IMR-90 (cell line): ENCODE data around the gene CACNA2D1. TPM values are rescaled to one million over a fixed set of nuclear protein-coding genes. Genes with fewer than 3 reads are reported as not detected.

ENCODE experiments used
- ATAC-seq: fragments of 200-7000 bp; cut with Tn5 transposase; 2 replicates; pipeline ENCODE4 v1.9.1; 2020; ENCODE audit warnings: low read depth, mild to moderate bottlenecking, moderate library complexity
- BruUV-seq: library from RNA; stranded (reverse); fragments of 400-500 nt; replicated peaks from 2 replicates; lab custom pipeline; 2021; lab: Mats Ljungman, UMichigan
- CTCF ChIA-PET: fragments of 300-600 bp; formaldehyde crosslinking; extraction: SDS; loops from one replicate; lab custom pipeline; 2021; ENCODE audit warnings: antibody characterized with exemption; lab: Yijun Ruan, JAX
- POLR2A ChIA-PET: fragments of 300-600 bp; sonication (Branson Sonifier 250); formaldehyde crosslinking; loops from one replicate; lab custom pipeline; 2022; ENCODE audit warnings: antibody characterized with exemption; ENCODE audit not compliant: unreplicated experiment; lab: Charles Lee
- DNase-seq: peaks from one replicate; pipeline ENCODE4 v3.0.0; 2013
- H2AFZ ChIP-seq: replicated peaks from 2 replicates; pipeline ENCODE3; 2013; ENCODE audit warnings: low read length, mild to moderate bottlenecking; ENCODE audit not compliant: poor library complexity
- H2AK5ac ChIP-seq: 2 replicates; pipeline ENCODE4 v1.6.1; 2013; ENCODE audit warnings: low read depth, low read length, inconsistent platforms
- H2AK9ac ChIP-seq: replicated peaks from 2 replicates; pipeline ENCODE3; 2013; ENCODE audit warnings: mild to moderate bottlenecking, low read depth, low read length, moderate library complexity; ENCODE audit not compliant: poor library complexity
- H2BK120ac ChIP-seq: 2 replicates; pipeline ENCODE4 v1.6.1; 2013; ENCODE audit warnings: low read depth, low read length, inconsistent platforms
- H2BK15ac ChIP-seq: 3 replicates; pipeline ENCODE4 v1.6.1; 2013; ENCODE audit warnings: low read depth, low read length, inconsistent platforms
- H2BK20ac ChIP-seq: 2 replicates; pipeline ENCODE4 v1.6.1; 2013; ENCODE audit warnings: low read depth, mild to moderate bottlenecking, inconsistent platforms, low read length, moderate library complexity
- H2BK5ac ChIP-seq: 2 replicates; pipeline ENCODE4 v1.6.1; 2013; ENCODE audit warnings: mild to moderate bottlenecking, low read depth, low read length, inconsistent platforms; ENCODE audit not compliant: poor library complexity, severe bottlenecking
- H3K14ac ChIP-seq: replicated peaks from 2 replicates; pipeline ENCODE4 v1.6.1; 2013; ENCODE audit warnings: low read depth, low read length, inconsistent platforms
- H3K18ac ChIP-seq: 2 replicates; pipeline ENCODE4 v1.6.1; 2013; ENCODE audit warnings: low read depth, low read length, control low read depth
- H3K23ac ChIP-seq: 2 replicates; pipeline ENCODE4 v1.6.1; 2013; ENCODE audit warnings: low read depth, low read length, inconsistent platforms
- H3K27ac ChIP-seq: 2 replicates; pipeline ENCODE4 v1.5.1; 2013; ENCODE audit warnings: mild to moderate bottlenecking, control low read depth, low read length; ENCODE audit not compliant: insufficient read depth
- H3K27me3 ChIP-seq: 2 replicates; pipeline ENCODE4 v1.6.1; 2013; ENCODE audit warnings: low read length; ENCODE audit not compliant: control insufficient read depth, insufficient read depth
- H3K36me3 ChIP-seq: 2 replicates; pipeline ENCODE4 v1.6.1; 2013; ENCODE audit warnings: low read length, mixed read lengths; ENCODE audit not compliant: control insufficient read depth, insufficient read depth
- H3K4ac ChIP-seq: 2 replicates; pipeline ENCODE4 v1.6.1; 2013; ENCODE audit warnings: low read depth, low read length, inconsistent platforms
- H3K4me1 ChIP-seq: 2 replicates; pipeline ENCODE4 v1.6.1; 2013; ENCODE audit warnings: low read length, mixed read lengths; ENCODE audit not compliant: control insufficient read depth, insufficient read depth
- H3K4me2 ChIP-seq: 2 replicates; pipeline ENCODE4 v1.6.1; 2013; ENCODE audit warnings: low read depth, mild to moderate bottlenecking, control low read depth, low read length, moderate library complexity
- H3K4me3 ChIP-seq: 2 replicates; pipeline ENCODE4 v1.5.1; 2013; ENCODE audit warnings: low read depth, mild to moderate bottlenecking, control low read depth, low read length, moderate library complexity; ENCODE audit not compliant: insufficient read depth
- H3K56ac ChIP-seq: 2 replicates; pipeline ENCODE4 v1.6.1; 2013; ENCODE audit warnings: low read length, inconsistent platforms; ENCODE audit not compliant: insufficient read depth; ENCODE audit errors: extremely low read depth
- H3K79me1 ChIP-seq, 2 experiments: 2 replicates each; pipeline ENCODE4 v1.6.1; 2013; ENCODE audit warnings: low read length in 2 of 2, inconsistent platforms in 1 of 2, low read depth in 1 of 2
- H3K9ac ChIP-seq: 2 replicates; pipeline ENCODE4 v1.6.1; 2013; ENCODE audit warnings: low read depth, low read length, control low read depth
- H3K9me1 ChIP-seq: 2 replicates; pipeline ENCODE4 v1.6.1; 2013; ENCODE audit warnings: low read length, inconsistent platforms; ENCODE audit not compliant: insufficient read depth
- H3K9me3 ChIP-seq: 2 replicates; pipeline ENCODE4 v1.6.1; 2013; ENCODE audit warnings: low read length; ENCODE audit not compliant: control insufficient read depth, insufficient read depth
- H4K20me1 ChIP-seq: 2 replicates; pipeline ENCODE4 v1.6.1; 2013; ENCODE audit warnings: low read length, inconsistent platforms; ENCODE audit not compliant: insufficient read depth
- H4K5ac ChIP-seq: 2 replicates; pipeline ENCODE4 v1.6.1; 2013; ENCODE audit warnings: mild to moderate bottlenecking, low read depth, low read length, control low read depth
- H4K8ac ChIP-seq, 2 experiments: 2 replicates each; pipeline ENCODE4 v1.6.1; 2013; ENCODE audit warnings: low read depth in 2 of 2, low read length in 2 of 2, control low read depth in 1 of 2, inconsistent platforms in 1 of 2
- H4K91ac ChIP-seq: 2 replicates; pipeline ENCODE4 v1.6.1; 2013; ENCODE audit warnings: low read depth, low read length, inconsistent platforms; ENCODE audit not compliant: insufficient read depth
- BHLHE40 ChIP-seq: fragments of 150-350 bp; IDR thresholded peaks from 2 replicates; pipeline ENCODE4 v1.6.1; 2016; ENCODE audit warnings: mild to moderate bottlenecking, low read depth, low read length
- CEBPB ChIP-seq: IDR thresholded peaks from 2 replicates; pipeline ENCODE4 v1.6.1; 2012; ENCODE audit warnings: low read depth, low read length, improper control_type of control experiment
- CHD1 ChIP-seq: IDR thresholded peaks from 2 replicates; pipeline ENCODE4 v1.6.1; 2012; ENCODE audit warnings: low read depth, low read length, improper control_type of control experiment
- FOS ChIP-seq: fragments of 150-350 bp; IDR thresholded peaks from 2 replicates; pipeline ENCODE4 v1.6.1; 2016; ENCODE audit warnings: low read depth, low read length
- MAFK ChIP-seq: IDR thresholded peaks from 2 replicates; pipeline ENCODE4 v1.6.1; 2012; ENCODE audit warnings: low read depth, low read length, improper control_type of control experiment
- MAZ ChIP-seq: IDR thresholded peaks from 2 replicates; pipeline ENCODE4 v1.6.1; 2012; ENCODE audit warnings: low read depth, mild to moderate bottlenecking, low read length, improper control_type of control experiment, moderate library complexity, borderline replicate concordance
- MXI1 ChIP-seq: IDR thresholded peaks from 2 replicates; pipeline ENCODE4 v1.6.1; 2012; ENCODE audit warnings: low read depth, mild to moderate bottlenecking, low read length, moderate library complexity, borderline replicate concordance
- NFE2L2 ChIP-seq: fragments of 150-350 bp; IDR thresholded peaks from 2 replicates; pipeline ENCODE4 v1.6.1; 2016; ENCODE audit warnings: low read depth, mild to moderate bottlenecking, low read length
- POLR2A ChIP-seq: IDR thresholded peaks from 2 replicates; pipeline ENCODE4 v1.6.1; 2012; ENCODE audit warnings: mild to moderate bottlenecking, low read depth, low read length
- RFX5 ChIP-seq: IDR thresholded peaks from 2 replicates; pipeline ENCODE4 v1.8.0; 2012; ENCODE audit warnings: low read depth, mild to moderate bottlenecking, low read length, moderate library complexity
- SMC3 ChIP-seq: fragments of 150-350 bp; IDR thresholded peaks from 2 replicates; pipeline ENCODE4 v1.6.1; 2016; ENCODE audit warnings: low read depth, mild to moderate bottlenecking, antibody characterized with exemption, low read length, moderate library complexity
- WGBS, 2 experiments: methylation state at CpG; one replicate each; pipeline versions ENCODE4 v1.1.5 to v1.1.7; 2013; ENCODE audit warnings: missing lambda C conversion rate in 2 of 2; ENCODE audit not compliant: insufficient read length in 1 of 2; ENCODE audit errors: extremely low coverage in 2 of 2; 5-methylcytosine and 5-hydroxymethylcytosine counted together
- dilution Hi-C: fragments of 300-500 bp; cut with HindIII; formaldehyde crosslinking; loops from one replicate; pipeline ENCODE4 v1.14.3; 2018; ENCODE audit warnings: low sequenced_read_pairs; ENCODE audit not compliant: unreplicated experiment
- in situ Hi-C: fragments of 300-500 bp; cut with MboI; formaldehyde crosslinking; loops from 3 replicates; pipeline ENCODE4 v1.14.3; 2019; ENCODE audit warnings: low sequenced_read_pairs, inconsistent platforms, mixed read lengths
- intact Hi-C: fragments of 100-400 bp; cut with micrococcal nuclease; formaldehyde crosslinking; loops from 2 replicates; pipeline ENCODE4 v1.10.0; 2022
- polyA plus RNA-seq, 3 experiments: library from polyadenylated mRNA; depleted of rRNA; stranded (reverse); fragments of >200 nt; gene quantifications; 2 replicates each; pipeline ENCODE4 v1.2.3, GENCODE V29; 2012; ENCODE audit warnings: low replicate concordance in 1 of 3
- total RNA-seq: library from RNA; depleted of rRNA; stranded (reverse); fragments of >200 nt; gene quantifications from 2 replicates; pipeline ENCODE4 v1.2.3, GENCODE V29; 2012
- TF ChIP-seq, protein P1 (sequence below): fragments of 150-350 bp; IDR thresholded peaks from 2 replicates; pipeline ENCODE4 v1.6.1; 2016; ENCODE audit warnings: low read depth, mild to moderate bottlenecking, low read length, moderate library complexity, borderline replicate concordance
- TF ChIP-seq, protein P2 (sequence below): fragments of 150-350 bp; IDR thresholded peaks from 2 replicates; pipeline ENCODE4 v1.6.1; 2017; ENCODE audit warnings: mild to moderate bottlenecking, antibody characterized with exemption, low read length, low read depth

The CACNA2D1 gene
- total and polyA plus RNA-seq, 2 of the 4 experiments (the other 2 are of a cell fraction) = 5.8 to 21.9 TPM

DNA sequence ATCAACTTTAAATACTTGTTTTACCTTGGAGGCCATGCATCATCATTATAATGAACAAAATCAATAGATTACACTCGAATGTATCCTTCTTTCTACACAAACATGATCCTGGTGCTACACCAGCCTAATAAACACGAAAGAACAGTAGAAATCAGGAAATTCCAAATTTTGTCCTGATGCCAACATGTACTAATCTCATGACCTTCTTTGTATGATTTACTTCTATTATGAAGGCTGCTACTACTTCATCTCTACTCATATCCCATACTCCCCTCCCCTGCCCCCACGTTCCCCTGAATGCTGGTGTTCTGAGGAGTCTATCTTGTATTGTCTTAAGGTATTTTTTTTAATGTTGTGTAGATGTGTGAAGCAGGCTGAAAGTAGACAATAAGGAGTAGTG, 315.0 kb downstream of the CACNA2D1 start:
- Histone ChIP-seq H2BK120ac (no peak overlapping the region), H3K27ac (no peak overlapping the region), H4K91ac (no peak overlapping the region), H3K36me3 (peaks cover 2% of the 10 kb centered on the region; the same call in 1 of the 2 replicates), H3K27me3 (no peaks in the 10 kb centered on the region), H3K56ac (no peak overlapping the region), H2BK15ac (no peak overlapping the region), H3K14ac (no peak overlapping the region), H2BK5ac (no peak overlapping the region), H2AK5ac (no peak overlapping the region), H2AFZ (no peak overlapping the region), H3K9ac (no peak overlapping the region), H3K4me2 (no peak overlapping the region), H3K23ac (no peak overlapping the region), H3K4ac (no peak overlapping the region), H2AK9ac (no peak overlapping the region), H3K4me3 (no peak overlapping the region), H3K9me1 (peaks cover 3% of the 10 kb centered on the region; the same call in 1 of the 2 replicates), H3K4me1 (no peaks in the 10 kb centered on the region), H4K5ac (no peak overlapping the region), H3K9me3 (peaks cover 4% of the 10 kb centered on the region), H3K18ac (no peak overlapping the region), H4K8ac (no peak overlapping the region), H4K20me1 (no peaks in the 10 kb centered on the region), H3K79me1 (no peaks in the 10 kb centered on the region; a peak in 2 of 4 replicates), H2BK20ac (no peak overlapping the region)
- ChIA-PET POLR2A (no interaction called here), CTCF (no interaction called here)
- no peak for DNase-seq
- dilution Hi-C loops = no loop called here
- no TSS peak for BruUV-seq
- no CpG with 5 or more reads among the region's 3 CpGs for WGBS, 2 experiments
- TF ChIP-seq CHD1 (no peak), MAFK (no peak), FOS (no peak), MAZ (no peak), POLR2A (no peak), NFE2L2 (no peak), MXI1 (no peak), SMC3 (no peak), RFX5 (no peak), CEBPB (no peak), BHLHE40 (no peak)
- TF ChIP-seq, protein P1, sequence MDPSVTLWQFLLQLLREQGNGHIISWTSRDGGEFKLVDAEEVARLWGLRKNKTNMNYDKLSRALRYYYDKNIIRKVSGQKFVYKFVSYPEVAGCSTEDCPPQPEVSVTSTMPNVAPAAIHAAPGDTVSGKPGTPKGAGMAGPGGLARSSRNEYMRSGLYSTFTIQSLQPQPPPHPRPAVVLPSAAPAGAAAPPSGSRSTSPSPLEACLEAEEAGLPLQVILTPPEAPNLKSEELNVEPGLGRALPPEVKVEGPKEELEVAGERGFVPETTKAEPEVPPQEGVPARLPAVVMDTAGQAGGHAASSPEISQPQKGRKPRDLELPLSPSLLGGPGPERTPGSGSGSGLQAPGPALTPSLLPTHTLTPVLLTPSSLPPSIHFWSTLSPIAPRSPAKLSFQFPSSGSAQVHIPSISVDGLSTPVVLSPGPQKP = no peak
- TF ChIP-seq, protein P2, sequence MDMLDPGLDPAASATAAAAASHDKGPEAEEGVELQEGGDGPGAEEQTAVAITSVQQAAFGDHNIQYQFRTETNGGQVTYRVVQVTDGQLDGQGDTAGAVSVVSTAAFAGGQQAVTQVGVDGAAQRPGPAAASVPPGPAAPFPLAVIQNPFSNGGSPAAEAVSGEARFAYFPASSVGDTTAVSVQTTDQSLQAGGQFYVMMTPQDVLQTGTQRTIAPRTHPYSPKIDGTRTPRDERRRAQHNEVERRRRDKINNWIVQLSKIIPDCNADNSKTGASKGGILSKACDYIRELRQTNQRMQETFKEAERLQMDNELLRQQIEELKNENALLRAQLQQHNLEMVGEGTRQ = no peak
- intact Hi-C loops = no loop called here
- in situ Hi-C loops = no loop called here
- ATAC-seq = no peak
